Activated naive CD4-positive, alpha-beta T cell treated with anti-CD3 and anti-CD28 coated beads, Interleukin-2, amount 50 U/mL, for 16 hours (primary cell): Measurements from ENCODE around the gene TUBGCP2.

Experiments used
- DNase-seq: peaks from one replicate; pipeline ENCODE4 v3.0.0-alpha.2; 2020

Gene TUBGCP2

DNA sequence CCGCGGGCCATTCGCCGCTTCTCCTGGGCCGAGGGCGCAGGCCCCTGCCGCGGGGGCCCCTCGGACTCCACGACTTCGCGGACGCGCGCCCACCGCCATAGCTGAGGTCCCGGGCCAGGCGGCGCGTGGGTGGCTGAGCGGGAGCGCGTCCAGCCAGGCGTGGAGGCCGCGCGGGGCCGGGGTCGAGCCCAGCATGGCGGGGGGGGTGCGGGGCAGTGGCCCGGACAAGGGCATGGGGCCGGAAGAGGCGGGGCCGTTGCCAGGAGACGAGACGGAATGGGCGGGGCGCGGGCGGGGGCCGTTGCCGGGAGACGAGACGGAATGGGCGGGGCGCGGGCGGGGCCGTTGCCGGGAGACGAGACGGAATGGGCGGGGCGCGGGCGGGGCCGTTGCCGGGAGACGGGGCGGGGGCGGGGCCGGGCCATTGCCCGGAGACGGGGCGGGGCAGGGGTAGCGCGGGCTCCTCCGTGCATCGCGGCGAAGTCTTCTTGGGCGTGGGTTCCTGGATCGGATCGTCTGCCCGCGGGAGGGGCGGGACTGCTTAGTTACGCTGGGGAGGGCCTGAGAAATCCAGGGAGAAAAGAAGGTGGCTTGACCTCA is 46.8 kb downstream of the TUBGCP2 start:
- DNase-seq = peak; percentile 82

DNA sequence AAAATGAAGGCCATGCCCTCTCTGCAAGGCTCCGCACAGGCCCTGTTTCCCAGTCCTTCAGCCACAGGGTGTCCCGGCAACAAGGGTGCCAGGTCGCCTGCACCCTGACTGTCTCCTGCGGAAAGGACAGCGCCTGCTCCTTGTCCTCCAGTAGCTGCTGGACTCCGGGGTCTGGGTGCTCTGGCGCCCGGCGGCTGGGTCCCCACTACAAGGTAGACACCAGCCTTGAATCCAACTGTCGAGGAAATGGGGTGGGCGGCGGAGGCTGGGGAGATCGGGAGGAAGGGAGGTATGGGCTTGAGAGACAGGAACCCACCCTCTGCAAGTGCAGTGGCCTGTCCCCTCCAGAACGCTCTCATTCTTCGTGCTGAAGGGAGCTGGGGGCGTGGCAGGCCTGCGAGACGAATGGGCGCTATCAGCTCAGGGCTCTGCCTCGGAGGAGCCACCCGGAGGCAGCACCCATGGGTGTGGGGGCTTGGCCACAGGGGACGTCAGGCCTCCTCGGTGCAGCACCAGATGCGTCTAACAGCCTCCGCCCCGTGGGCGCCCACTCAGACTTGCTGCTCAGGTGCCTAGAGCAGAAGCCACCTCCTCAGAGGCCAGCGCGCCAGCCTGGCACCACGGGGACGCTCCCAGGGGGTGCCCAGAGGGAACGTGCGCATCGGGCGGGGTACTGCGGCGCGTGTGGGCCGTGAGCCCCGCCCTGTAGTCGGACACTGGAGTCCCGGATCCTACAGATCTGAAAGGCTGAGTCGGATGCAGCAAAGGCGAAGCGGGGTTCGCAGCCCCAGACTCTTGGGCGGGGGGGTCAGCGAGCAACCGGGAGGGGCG is 47.6 kb downstream of the TUBGCP2 start:
- DNase-seq = peak; percentile 62

DNA sequence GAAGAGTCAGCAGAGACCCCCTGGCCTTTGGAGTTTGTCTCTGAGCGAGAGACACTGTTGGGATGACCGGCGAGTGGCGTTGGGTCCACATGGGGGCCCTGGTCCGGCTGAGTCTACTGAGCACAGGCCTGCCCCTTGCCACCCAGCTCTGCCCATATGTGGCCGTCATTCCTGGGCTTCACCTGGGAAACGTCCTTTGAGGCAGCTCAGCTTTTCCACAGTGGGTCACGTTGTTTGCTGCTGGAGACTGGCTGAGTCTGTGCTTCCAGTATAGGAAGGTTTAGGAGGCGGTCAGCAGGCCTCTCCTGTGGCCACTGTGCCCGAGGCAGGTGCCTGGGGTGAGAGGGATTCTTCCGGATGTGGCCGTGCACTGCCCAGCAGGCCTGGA is 49.1 kb downstream of the TUBGCP2 start:
- no peak for DNase-seq

DNA sequence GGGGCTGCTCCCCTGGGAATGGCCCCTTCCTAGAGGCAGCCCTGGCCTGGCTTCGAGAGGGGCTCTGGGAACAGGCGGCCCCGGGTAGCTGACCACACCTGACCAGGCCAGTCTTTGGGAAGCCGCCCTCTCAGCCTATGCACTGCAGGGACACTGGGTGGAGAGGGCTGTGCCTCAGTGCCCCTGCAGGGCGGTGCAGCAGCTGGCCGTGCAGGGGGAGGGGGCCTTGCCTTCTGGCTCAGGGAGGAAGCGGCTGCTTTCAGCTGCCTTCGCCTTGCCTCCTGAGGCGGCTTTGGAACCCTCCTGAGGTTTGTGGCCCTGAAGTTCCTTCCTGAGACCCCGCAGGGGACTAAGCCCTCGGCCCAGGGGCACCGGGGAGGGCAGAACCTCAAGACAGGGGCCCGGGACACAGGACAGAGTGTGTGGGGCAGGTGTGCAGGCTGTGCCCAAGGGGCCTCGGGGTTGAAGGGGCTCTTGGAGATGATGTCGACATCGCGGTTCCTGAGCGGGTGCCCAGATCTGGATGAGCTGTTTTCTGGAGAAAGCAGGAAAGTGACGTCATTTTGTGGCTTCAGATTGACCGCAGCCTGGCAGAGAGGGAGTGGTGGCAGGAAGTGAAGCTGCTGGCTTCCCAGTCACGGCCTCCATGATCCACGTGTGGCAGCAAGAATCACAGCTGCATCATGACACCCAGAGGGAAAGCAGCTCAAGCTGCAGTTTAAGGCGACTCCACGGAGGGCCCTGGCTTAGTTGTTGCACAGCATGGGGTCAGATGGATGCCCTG is 49.7 kb downstream of the TUBGCP2 start:
- DNase-seq = peak; percentile 71

DNA sequence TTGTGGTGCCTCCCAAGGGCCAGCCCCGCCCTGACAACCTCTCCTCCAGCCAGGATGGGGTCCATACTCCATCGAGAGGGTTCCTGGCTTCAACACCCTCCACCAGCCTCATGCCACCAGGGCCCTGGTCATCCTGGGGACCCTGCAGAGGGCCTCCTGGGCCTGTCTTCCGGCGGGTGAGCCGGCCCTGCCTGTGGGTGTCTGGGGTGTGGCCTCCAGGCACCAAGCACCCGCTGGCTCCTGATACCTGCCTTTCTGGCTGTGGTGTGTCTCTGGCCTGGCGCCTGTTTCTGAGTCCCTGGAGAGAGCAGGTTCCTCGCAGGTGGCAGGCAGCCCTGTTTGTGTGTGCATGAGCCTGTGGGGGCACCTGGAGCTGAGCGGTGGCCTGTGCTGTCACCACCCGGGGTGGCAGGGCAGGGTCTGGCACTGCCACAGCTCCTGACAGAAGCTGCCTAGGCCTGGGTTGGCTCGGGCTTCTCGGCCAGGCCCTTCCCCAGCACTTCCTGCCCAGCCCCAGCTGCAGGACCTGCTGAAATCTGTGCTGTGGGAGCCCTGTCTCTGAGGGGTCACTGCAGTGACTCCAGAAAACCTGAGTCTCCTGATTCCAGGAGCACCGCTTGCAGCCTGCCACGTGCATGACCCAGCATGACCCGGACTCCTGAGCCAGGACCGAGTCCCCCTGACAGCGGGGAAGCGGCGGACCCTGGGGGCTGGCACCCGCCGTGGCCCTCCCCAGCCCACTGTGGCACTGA is 50.4 kb downstream of the TUBGCP2 start:
- no peak for DNase-seq

DNA sequence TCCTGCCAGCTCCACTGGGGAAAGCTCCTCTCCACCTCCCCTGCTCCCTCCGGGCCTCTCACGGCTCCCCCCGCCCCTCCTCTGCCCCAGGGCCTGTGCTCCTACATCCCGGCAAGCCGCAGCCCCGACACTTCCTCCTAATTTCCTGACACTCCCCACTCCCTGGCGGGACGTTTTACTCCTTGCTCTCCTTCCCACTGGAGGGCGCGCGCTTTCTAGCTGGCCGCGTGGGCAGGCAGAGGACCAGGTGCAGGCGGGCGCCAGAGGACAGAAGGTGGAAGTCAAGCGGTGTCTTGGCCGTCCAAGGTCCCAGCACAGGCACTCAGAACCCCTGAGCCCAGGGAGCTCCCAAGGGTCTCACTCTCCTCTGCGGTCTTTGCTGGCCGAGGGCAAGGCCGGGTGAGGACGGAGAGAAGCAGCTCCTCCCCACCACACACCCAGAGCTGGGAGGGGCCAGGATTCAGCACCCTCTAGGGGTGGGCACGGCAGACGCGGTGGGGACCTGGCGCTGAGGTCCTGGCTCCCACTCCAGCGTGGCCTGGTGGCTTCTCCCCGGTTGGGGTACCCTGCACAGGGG is 51.1 kb downstream of the TUBGCP2 start:
- DNase-seq = no peak

DNA sequence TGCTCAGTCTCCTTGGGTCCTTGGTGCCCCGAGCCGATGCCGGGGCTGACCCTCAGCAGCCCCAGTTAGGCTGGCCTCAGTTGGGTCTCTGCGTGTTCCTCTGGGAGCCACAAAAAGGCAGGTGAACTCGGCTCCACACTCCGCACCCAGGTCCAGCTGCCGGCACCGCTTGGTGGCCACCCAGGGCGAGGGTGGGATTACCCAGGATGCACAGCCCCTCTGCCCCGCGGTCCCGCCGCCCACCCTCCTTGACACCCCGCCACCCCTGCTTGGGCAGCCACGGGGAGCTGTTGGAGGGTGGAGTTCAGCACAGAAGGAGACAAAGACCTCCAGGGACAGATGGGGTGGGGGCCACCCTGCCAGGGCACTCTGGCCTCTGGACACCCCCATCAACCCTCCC is 53.3 kb downstream of the TUBGCP2 start:
- DNase-seq = no peak

DNA sequence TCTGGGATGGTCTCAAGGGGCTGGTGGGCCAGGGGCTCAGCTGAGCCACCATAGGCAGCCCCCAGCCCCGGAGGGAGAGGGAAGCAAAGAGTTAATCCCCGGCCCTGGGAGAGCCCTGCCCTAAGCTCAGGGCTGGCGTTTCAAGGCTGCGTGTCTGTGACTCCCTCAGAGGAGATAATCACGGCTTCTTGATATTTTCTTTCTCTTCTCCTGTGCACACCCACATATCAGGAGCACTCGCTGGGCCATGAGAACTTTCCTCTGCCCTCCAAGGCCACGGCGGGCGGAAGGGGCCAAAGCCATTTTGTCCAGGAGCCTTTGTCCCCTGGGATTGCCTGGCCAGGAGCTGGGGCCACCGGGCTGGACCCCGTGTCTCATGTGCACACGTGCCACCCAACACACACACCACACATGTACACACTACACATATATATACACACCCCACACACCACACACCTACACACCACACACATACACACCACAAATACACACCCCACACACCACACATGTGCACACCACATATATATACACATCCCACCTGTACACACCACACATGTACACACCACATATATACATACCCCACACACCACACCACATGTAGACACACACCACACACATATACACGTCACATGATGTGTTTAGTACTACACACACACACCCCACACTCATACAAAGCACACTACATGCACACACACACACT is 54.1 kb downstream of the TUBGCP2 start:
- no peak for DNase-seq

DNA sequence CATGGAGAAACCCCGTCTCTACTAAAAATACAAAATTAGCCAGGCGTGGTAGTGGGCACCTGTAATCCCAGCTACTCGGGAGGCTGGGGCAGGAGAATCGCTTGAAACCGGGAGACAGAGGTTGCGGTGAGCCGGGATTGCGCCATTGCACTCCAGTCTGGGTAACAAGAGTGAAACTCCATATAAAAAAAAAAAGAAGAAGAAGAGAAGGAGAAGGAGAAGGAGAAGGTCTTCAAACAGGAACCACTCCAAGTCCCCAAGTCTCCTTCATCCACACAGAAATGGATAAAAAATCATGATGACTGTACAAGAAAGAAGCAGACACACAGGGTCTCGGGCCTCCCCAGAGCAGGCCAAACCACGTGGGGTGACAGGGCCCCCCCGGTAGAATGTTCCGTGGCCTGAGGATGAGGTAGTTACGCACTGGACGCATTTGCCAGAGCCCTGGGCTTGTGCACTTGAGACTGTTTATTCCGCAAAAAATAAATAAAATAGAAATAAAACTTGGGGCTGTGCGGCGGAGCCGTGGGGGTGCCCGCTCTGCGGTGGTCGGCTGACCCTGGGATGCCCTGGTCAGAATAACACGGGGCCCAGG is 55.2 kb downstream of the TUBGCP2 start:
- no peak for DNase-seq

DNA sequence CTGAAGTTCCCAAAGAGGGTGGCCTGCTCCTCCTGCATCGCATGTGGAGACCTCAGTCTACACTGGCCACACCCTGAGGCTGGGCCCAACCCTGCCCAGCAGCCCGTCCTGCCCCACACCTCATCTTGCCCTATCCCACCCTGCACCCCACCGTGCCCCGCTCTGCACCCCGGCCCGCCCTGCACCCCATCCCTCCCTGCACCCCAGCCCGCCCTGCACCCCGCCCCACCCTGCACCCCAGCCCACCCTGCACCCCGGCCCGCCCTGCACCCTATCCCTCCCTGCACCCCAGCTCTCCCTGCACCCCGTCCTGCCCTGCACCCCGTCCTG is 56.5 kb downstream of the TUBGCP2 start:
- DNase-seq = no peak

DNA sequence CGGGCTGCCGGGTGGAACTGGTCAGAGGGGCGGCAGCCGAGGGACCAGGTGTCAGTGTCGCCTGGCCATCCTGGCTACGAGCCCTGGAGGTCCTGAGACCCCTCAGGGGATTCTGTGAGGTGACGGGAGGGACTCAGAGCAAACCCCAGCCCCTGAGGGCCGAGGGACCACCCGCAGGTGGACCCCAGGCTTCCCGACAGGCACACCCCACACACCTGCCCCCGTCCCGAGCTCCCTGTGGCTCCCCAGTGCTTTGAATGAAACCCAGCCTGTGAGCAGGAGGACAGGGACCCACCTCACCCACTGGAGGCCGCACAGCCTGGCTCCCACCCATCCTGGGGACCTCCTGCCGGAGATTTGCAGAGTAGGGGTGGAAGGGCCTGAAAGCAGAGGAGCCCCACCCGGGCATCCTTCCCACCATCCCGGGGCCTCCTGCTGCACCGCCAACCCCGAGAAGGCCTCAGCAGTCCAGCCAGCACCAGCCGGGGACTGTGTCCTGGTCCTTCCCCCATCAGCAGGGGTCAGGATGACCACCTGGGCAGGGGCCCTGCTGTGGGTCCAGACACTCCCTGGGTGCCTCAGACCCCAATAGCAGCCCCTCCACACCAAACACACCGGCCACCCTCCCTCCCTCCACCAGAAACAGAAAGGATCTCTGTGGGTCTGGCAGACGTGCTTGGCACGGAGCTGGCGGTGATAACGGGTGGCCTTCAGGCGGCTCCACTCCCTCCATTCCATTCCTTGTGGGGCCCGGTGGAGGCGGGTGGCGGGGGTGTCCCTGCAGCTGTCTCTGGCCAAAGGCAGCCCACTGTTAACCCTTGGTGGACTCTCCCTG is 57.1 kb downstream of the TUBGCP2 start:
- DNase-seq = no peak

DNA sequence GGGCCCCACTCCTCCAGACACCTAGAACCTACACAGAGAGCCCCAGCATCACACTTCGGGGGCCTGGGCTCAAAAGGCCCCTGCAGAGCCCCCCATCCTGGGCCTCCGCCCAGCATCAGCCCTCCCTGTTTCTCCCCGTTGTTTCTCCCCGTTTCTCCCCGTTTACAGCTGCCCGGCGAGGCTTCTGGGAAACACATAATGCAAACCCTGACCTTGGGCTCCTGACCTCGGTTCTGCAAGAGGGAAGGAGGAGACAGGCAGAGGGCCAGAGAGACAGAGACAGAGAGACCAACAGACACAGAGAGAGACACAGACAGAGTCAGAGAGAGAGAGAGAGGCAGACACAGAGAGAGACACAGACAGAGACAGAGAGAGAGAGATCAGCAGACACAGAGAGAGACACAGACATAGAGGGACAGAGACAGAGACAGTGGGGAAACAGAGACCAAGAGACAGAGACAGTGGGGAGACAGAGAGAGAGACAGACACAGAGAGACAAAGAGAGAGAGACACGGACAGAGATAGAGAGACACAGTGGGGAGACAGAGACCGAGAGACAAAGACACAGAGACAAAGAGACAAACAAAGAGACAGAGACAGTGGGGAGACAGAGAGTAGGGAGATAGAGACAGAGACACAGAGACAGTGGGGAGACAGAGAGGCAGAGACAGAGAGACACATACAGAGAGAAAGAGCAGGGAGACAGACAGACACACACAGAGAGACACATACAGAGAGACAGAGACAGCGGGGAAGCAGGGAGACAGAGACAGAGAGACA is 58.5 kb downstream of the TUBGCP2 start:
- DNase-seq = no peak

DNA sequence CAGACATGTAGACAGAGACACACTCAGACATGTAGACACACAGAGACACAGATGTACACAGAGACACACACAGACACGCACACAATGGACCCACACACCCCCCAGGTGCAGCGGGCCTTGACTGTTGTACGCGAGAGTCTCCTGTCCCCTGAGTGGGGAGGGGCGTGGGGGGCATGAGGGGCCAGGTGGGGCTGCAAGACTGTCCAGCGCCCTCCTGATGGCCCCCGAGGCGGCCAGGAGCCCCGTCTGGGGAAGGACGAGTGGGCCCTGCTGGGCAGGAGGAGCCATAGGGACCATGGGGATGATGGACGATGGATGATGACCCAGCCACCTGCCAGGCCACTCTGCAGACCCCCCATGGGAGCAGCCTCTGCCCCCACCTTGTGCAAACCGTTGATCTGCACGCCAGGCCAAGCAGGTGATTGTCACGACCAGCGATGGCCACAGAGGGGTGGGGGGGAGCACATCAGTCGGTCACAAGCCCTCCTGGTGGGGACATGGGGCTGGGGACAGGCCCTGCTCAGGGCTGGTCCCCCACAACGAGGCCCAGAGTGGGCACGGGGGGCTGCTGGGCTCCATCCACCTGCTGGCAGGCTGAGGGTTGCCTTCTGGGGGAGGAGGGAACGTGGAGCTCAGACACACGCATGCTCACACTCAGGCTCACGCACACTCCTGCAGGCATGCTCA is 59.4 kb downstream of the TUBGCP2 start:
- no peak for DNase-seq

DNA sequence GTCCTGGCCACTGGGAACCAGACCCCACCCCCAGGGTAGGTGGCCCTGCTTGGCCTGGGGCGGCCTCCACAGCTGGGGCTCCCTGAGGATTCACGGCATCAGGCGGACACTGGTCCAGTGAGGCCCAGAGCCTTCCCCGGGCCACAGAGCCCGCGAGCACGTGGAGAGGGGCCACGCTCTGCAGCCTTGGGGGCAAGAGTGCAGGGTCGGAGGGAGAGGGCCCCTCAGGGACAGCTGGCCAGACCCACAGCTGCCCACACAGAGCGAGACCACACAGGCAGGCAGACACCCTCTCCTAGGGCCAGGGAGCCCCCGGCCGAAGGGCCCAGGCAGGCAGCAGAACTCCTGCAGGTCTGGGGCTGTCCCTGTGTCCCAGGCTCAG is 60.3 kb downstream of the TUBGCP2 start:
- no peak for DNase-seq

DNA sequence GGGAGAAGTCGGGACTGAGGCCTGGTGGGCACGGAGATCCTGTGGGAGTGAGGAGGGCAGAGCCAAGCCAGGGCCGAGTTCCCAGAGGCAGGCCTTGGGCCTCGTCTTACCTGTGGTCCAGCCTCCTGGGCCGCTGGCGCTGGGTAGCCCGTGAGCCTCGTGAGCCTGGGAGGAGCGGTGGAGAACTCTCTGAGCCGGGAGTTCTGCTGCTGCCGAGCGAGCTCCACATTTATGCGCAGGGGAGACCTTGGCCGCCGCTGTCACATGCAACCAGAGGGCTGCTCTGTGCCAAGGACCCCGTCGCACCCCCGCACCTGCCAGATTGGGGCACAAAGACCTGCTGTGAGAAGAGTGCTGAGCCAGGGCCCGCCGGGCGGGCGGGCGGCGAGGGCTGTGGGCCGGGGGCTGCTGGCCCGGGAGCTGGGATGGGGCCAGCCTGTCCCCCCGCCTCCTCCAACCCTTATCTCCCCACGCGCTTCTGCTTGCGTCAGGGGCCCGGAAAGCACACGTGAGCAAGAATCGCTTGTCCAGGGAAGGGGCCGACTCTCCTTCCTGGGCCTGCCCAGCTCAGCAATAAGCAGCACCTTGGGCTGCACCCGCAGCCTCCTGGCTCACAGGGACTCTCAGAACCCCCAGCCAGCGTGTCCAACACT is 60.9 kb downstream of the TUBGCP2 start:
- no peak for DNase-seq

DNA sequence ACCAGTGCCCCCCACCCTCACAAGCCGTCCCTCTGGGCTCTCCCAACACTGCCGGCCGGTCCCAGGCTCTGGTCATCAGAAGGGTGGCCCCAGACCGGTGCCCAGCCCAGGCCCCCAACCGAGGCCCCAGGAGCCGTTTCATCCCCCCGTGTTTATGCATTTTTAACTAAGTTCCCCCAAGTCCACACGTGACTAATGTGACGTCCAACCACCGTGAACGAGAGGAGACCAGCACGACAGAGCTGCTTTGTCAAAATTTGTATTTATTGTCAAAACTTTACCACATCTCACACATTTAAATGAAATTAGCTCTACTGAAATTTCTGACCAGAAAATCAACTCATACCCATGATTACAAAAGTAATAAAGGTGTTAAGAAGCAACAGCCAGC is 62.4 kb downstream of the TUBGCP2 start:
- DNase-seq = no peak

DNA sequence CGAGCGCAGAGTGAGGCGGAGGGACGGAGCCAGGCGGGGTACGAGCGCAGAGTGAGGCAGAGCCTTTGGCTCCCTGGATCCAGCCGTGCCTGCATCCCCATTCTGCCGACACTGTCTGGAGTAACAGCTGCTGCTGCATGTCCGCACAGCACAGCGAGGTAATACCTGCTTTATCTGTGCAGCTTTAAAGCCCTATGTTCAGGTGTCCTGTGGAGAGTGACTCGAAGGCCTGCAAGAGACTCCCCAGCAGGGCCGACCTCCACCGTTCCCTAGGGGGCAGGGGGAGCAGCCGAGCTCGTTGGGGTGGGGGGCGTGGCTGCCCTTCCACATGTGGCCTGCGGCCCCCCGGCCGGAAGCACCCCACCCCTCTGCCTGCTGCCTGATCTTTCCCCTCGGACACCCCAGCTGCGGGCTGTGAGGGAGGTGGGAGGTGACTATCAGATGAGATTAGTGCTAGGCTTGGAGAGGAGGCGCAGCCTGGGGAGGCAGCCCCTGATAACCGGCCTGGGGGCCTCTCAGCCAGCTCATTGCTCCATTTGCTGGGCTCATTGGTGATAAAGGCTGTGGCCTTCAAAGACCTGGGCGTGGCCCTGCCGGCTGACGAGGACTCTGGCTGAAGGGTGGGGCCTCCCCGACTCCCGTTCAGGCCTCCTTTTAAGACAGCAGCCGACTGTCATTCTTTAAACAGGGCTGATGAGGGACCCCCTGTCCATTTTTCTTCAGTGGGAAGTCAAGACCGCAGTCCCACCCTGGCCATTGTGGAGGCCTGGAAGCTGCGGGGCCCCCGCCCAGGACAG is 63.0 kb downstream of the TUBGCP2 start:
- no peak for DNase-seq

DNA sequence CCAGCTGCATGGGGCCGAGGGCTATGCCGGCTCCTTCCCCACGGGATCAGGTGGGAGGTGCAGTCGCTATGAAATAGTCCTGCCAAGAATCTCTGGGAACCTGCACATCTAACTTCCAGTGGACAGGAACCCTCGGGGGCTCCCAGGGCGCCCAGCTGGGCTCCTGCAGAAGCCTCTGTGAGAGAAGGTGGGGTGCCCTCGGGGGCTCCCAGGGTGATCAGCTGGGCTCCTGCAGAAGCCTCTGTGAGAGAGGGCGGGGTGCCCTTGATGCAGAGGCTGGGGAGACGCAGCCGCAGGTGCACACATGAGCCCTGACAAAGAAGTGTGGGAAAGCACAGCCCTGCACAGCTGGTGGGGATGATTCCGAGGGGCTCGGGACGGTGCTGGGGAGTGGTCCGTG is 65.1 kb downstream of the TUBGCP2 start:
- DNase-seq = no peak
